Measurements from ENCODE around the gene FOLR1.

The FOLR1 gene

DNA sequence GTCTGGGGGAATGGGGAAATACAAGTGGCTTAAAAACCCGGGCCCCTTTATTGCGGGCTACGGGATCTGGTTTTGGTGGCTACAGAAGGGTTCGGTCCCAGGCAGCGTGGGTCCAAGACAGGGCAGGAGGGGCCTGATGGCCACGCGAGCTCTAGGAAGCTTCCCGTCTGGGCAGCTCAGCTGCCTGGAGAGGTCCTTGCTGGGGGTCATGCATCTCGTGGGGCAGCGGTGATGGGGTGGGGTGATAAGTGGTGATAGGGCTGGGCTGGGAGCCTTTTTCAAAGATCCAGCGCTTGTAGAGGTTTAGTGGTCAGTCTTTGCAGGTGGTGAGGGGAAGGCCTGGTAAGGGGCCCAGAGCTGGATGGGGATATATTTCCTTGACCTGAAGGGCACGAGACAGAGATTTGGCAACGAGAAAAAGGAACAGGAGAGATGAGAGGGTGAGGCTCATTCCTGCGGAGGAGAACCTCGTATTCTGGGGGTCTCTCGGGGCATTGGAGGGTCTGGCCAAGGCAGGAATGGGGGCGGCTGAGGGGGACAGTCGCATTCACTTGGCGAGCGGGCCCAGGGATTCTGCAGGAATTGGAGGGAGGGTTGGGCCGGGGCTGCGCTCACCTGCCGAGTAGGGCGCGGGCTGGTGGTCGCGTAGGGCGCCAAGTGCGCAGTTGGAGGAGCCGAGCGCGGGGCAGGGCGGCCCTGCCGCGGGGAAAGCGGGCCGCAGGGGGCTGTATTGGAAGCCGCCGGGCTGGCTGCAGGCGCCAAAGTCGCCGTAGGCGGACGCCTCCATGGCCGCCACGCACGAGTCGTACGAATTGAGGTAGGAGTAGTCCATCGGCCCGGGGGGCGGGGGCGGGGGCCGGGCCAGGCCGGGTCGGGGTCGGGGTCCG is 51.5 kb downstream of the FOLR1 start:
- POLR2A ChIA-PET (ENCODE audit: low non-redundant PET), result no interaction called here
- no peak overlapping the region for H3K27ac ChIP-seq
- no peak for DNase-seq (ENCODE audit: low spot score)
- CTCF ChIA-PET, result interaction anchor here (0.8 kb wide), 1 partner anchor 188 kb away, joined by 3 read pairs; no protein-coding TSS in a partner anchor
- TF ChIP-seq, protein P1, sequence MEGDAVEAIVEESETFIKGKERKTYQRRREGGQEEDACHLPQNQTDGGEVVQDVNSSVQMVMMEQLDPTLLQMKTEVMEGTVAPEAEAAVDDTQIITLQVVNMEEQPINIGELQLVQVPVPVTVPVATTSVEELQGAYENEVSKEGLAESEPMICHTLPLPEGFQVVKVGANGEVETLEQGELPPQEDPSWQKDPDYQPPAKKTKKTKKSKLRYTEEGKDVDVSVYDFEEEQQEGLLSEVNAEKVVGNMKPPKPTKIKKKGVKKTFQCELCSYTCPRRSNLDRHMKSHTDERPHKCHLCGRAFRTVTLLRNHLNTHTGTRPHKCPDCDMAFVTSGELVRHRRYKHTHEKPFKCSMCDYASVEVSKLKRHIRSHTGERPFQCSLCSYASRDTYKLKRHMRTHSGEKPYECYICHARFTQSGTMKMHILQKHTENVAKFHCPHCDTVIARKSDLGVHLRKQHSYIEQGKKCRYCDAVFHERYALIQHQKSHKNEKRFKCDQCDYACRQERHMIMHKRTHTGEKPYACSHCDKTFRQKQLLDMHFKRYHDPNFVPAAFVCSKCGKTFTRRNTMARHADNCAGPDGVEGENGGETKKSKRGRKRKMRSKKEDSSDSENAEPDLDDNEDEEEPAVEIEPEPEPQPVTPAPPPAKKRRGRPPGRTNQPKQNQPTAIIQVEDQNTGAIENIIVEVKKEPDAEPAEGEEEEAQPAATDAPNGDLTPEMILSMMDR (conservative IDR thresholded peaks at IDR 0.05; ENCODE audit: low read depth), result no peak

DNA sequence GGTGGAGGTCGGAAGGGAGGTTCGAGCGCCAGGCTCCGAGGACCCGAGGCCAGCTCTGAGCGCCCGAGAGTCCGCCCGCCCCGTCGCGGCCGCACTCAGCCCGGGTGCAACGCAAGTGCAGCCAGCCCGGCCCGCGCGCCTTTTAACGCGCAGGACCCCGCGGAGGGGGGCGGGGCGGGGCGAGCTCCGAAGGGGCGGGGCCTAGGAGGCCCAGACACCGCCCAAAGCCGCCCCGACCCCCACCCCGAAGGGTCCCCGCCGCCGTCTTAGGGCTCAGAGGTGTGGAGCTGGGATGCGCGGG is 52.1 kb downstream of the FOLR1 start, which contains the start of gene PHOX2A:
Gene PHOX2A, minus strand, starts transcription at position 117 of the 301 bp plus-strand sequence. CDS start 172 bp downstream, outside the sequence.
- no peak within 1 kb of the TSS for H3K27ac ChIP-seq
- no peak for DNase-seq (ENCODE audit: low spot score)
- CTCF ChIA-PET, result no interaction called here

DNA sequence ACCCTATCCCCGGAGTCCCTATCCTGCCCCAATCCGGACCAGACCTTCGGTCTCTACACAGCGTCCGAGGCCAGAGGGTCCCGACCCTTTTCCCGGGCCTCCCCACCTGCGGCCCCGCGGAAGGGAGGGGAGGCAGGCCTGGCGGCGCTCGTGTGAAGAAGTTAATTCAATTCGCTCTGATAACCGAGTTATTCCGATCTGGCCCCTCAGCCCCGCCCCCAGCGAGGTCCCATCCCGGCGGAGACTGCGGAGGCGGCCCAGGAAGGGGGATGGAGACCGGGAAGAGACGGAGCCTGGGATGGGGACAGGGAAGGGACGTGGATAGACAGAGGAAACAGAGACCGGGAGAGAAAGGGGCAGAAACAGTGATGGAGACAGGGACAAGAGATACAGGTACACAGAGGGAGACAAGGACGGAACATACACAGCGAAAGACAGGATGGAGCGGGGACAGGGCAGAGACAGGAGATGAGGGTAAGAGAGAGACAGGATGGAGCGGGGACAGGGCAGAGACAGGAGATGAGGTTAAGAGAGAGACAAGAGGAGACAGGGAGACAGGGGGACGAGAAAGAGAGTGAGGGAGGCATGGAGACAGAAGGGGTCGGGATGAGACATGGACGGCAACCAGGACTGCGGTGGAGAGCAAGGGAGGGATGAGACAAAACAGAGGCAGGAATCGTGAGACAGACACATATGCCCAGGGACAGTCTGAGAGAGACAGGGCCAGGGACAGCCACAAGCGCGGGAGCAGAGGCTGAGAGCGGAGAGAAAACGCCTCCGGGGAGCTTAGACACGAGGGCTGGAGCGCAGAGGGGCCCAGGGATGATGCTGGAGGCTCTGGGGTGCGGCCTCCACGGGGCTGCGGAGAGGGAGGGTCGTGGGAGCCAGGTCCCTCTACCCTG is 52.7 kb downstream of the FOLR1 start:
- DNase-seq (ENCODE audit: low spot score), result no peak
- POLR2A ChIA-PET (ENCODE audit: low non-redundant PET), result no interaction called here
- TF ChIP-seq, protein P1 (conservative IDR thresholded peaks at IDR 0.05; ENCODE audit: low read depth), result no peak
- no peak overlapping the region for H3K27ac ChIP-seq
- CTCF ChIA-PET, result no interaction called here

More for the DNA sequence above, 52.1 kb downstream of the FOLR1 start, which contains the start of gene PHOX2A:
- TF ChIP-seq, protein P1 (conservative IDR thresholded peaks at IDR 0.05; ENCODE audit: low read depth), result no peak
- POLR2A ChIA-PET (ENCODE audit: low non-redundant PET), result no interaction called here

DNA sequence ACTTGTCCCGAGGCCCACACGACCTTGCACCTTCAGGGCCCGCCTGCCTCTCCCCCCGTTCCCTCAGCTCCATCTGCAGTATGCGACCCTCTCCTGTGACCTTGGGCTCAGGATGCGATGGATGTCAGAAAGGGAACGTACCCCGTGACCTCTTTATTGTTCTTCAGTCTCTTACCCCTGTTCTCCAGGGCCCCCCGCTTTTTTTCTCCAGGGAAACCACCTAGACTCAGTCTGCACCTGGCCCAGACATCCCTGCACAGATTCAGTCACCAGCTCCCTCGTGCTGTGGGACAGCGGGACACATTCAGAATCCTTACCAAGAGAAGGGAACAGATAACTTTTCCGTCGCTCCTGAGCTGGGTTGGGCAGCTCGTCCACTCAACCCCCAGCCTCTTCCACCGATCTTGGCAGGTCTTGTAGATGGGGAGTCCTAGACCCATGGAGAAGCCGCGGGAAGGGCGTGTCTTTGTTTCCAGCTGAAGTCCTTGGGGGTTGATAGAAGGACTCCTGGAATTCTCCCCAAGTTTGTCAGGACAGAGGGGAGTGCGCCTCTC is 53.4 kb downstream of the FOLR1 start:
- CTCF ChIA-PET, result interaction anchor here (0.6 kb wide), 1 partner anchor 45 kb away, joined by 3 read pairs; no protein-coding TSS in a partner anchor
- no peak for DNase-seq (ENCODE audit: low spot score)
- TF ChIP-seq, protein P1 (conservative IDR thresholded peaks at IDR 0.05; ENCODE audit: low read depth), result no peak
- POLR2A ChIA-PET (ENCODE audit: low non-redundant PET), result no interaction called here
- H3K27ac ChIP-seq, result no peak overlapping the region
